Endothelial cell of umbilical vein (primary cell): Measurements from ENCODE around the gene ZMIZ1.

ENCODE experiments used
- CTCF ChIP-seq, 2 donors: IDR thresholded peaks; 1 replicate in 1 of 2; 2 replicates in 1 of 2; pipeline ENCODE4 v1.5.1; 2011; ENCODE audit warnings: low read length in 2 of 2, mild to moderate bottlenecking in 2 of 2, moderate library complexity in 2 of 2, control low read depth in 1 of 2, inconsistent platforms in 1 of 2, low read depth in 1 of 2; ENCODE audit not compliant: insufficient read depth in 1 of 2; ENCODE audit errors: extremely low read depth in 1 of 2
- FOS ChIP-seq: IDR thresholded peaks from 2 replicates; pipeline ENCODE4 v1.6.1; 2011; ENCODE audit warnings: mild to moderate bottlenecking, low read length, moderate library complexity, borderline replicate concordance; ENCODE audit not compliant: insufficient read depth
- JUN ChIP-seq: IDR thresholded peaks from 2 replicates; pipeline ENCODE4 v1.6.1; 2011; ENCODE audit warnings: borderline replicate concordance, low read depth; ENCODE audit not compliant: insufficient read length, insufficient read depth
- MYC ChIP-seq: IDR thresholded peaks from one replicate; pipeline ENCODE4 v1.6.1; 2011; ENCODE audit warnings: mild to moderate bottlenecking, low read depth, low read length
- POLR2A ChIP-seq: IDR thresholded peaks from 2 replicates; pipeline ENCODE4 v1.6.1; 2012; ENCODE audit warnings: low read depth, mild to moderate bottlenecking, control low read depth, low read length

GRCh38 chr10:79320316-79320715 lies 251.6 kb downstream of the ZMIZ1 start:
- TF ChIP-seq MYC (no peak), POLR2A (no peak), FOS (no peak), CTCF (IDR thresholded peaks at IDR 0.05; ENCODE audit: extremely low read depth in 1 of 2, insufficient read depth in 1 of 2, low read depth in 1 of 2, low read length in 2 of 2) (no peak), JUN (no peak)
